GM18499 (cell line): ENCODE measurements around the gene LRRC74B.
"Not testable (repeated sequence)": the region's sequence is repeated elsewhere in the genome, so short reads cannot be mapped to it uniquely, and the experiment has no call there.

Experiments used
- ATAC-seq: cut with Tn5 transposase; IDR thresholded peaks from one replicate; pipeline ENCODE4 v1.9.1; 2021; ENCODE audit warnings: moderate number of reproducible peaks; ENCODE audit not compliant: insufficient read depth, unreplicated experiment

Gene LRRC74B

GRCh38 chr22:21073023-21073422 lies 27.3 kb downstream of the LRRC74B start:
- no peak for ATAC-seq

- no peak for ATAC-seq
Observed at GRCh38 chr22:21073482-21073881, 27.7 kb downstream of the LRRC74B start.

GRCh38 chr22:21074102-21074715 lies 28.5 kb downstream of the LRRC74B start:
- ATAC-seq, result no peak

DNA sequence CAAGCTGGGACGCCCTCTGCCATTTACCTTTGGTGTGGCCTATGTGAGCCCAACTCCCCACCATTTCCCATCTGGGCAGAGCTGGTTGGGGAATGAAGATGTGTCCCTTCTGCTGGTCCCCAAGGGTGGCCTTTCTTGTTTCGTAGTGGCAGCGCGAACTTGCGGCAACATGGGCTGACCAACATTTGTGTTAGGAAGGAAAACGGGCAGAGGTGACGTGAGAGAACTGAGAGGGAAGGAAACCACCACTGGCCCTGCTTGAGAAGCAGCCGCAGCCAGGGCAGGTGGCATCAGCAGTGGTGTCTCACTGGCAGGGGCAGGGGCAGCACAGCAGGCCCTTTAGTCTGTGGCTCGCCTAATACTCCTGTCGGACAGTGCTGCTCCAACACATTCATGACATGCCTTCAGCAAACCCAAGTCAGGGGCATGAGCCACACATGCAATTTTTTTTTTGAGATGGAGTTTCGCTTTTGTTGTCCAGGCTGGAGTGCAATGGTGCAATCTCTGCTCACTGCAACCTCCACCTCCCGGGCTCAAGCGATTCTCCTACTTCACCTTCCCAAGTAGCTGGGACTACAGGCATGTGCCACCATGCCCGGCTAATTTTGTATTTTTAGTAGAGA lies 29.9 kb downstream of the LRRC74B start:
- no peak for ATAC-seq

DNA sequence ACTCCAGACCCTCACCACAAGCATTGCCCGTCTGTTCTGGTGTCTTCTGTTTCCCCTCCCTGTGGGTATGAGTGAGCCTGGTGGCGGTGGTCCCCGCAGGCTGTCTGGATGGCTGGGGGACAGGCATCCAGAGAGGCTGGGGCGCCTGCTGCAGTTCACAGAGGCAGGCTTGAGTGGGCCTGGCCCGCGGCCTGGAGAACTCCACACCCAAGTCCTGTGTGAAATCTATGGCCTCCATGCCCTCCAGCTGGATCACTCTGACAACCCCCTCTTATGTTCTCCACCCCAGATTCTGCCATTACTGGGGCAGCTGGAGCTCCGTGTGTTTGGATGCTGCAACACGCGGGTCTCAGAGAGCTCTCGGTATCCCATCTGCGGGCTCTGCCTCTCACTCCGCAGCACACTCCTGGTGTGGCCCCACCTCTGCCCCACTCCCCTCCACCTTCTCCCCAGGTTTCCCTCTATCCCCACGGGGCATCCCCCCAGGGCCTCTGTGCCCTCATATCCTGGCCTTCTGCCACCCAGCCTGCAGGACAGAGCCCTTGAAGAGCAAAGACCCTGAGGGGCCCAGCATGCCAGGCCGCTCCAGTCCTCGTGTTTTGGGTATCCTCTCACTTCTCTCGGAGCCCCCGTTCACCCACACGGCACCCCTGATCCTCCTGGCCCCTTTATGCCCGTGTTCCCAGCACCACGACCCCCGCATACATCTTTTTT lies 31.3 kb downstream of the LRRC74B start:
- ATAC-seq, result no peak

DNA sequence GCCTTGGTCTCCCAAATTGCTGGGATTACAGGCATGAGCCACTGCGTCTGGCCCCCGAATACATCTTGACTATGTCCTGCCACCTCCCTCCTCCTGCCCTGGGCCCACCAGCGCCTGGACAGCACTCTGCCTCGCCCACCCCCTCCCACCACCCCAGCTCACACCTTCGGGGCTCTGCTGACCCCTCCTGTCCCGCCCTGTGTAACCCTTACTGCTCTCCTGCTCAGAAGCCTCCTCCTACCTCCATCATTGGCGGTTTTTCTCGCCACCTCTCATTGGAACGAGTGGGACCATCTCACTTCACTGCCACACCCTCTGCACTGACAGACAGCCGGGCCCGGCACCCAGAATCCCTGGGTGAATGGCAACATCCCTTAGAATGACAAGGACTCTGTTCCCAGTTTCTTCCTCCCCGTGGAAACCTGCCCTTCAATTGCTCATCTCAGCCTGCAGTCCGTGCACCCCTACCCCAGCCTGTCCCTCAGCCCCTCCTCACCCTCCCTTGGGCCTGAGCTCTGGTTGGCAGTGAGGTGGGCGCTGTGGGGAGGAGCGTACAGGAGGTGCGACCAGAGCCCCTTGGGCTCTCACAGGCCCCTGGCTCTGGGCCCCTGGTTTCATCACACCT lies 32.2 kb downstream of the LRRC74B start:
- no peak for ATAC-seq

DNA sequence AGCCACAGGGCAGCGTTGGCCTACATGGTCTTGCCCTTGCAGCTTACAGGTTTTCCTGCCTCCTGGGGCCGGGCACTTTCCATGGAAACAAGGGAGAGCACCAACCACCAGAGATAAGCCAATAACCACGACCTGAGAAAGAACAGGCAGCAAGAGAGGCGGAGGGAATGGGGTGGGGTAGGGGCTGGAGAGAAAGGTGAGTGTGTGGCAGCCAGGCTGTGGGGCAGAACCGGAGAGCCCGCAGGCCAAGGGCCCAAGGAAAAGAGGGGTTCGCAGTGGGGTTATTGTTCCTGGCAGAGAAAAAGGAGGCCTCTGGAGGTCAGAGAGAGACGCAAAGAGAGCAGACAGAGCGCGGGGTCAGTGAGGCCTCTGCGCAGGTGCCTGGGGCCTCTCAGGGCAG lies 33.2 kb downstream of the LRRC74B start:
- no peak for ATAC-seq

- ATAC-seq, result no peak
Observed at GRCh38 chr22:21079493-21079892, 33.7 kb downstream of the LRRC74B start.

- no peak for ATAC-seq
Observed at GRCh38 chr22:21080435-21081137, 34.8 kb downstream of the LRRC74B start.

DNA sequence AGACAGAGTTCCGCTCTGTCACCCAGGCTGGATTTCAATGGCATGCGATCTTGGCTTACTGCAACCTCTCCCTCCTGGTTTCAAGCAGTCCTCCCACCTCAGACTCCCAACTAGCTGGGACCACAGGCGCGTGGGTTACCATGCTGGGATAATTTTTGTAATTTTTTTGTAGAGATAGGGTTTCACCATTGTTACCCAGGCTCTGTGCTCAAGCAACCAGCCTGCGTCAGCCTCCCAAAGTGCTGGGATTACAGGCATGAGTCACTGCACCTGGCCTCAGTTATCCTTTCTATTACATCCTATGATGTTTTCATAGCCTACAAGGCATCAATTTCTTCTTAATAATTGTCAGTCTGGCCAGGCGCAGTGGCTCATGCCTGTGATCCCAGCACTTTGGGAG lies 36.5 kb downstream of the LRRC74B start:
- ATAC-seq, result no peak

- no peak for ATAC-seq
Observed at GRCh38 chr22:21087119-21087518, 41.4 kb downstream of the LRRC74B start.

DNA sequence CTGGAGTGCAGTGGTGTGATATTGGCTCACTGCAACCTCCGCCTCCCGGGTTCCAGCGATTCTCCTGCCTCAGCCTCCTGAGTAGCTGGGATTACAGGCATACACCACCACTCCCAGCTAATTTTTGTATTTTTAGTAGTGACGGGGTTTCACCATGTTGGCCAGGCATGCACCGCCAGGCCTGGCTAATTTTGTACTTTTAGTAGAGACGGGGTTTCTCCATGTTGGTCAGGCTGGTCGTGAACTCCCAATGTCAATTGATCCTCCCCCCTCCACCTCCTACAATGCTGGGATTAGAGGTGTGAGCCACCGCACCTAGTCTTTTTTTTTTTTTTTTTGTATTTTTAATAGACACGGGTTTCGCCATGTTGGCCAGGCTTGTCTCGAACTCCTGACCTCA lies 42.2 kb downstream of the LRRC74B start:
- not testable (repeated sequence) for ATAC-seq

GRCh38 chr22:21091220-21091619 lies 45.5 kb downstream of the LRRC74B start:
- ATAC-seq, result not testable (repeated sequence)

DNA sequence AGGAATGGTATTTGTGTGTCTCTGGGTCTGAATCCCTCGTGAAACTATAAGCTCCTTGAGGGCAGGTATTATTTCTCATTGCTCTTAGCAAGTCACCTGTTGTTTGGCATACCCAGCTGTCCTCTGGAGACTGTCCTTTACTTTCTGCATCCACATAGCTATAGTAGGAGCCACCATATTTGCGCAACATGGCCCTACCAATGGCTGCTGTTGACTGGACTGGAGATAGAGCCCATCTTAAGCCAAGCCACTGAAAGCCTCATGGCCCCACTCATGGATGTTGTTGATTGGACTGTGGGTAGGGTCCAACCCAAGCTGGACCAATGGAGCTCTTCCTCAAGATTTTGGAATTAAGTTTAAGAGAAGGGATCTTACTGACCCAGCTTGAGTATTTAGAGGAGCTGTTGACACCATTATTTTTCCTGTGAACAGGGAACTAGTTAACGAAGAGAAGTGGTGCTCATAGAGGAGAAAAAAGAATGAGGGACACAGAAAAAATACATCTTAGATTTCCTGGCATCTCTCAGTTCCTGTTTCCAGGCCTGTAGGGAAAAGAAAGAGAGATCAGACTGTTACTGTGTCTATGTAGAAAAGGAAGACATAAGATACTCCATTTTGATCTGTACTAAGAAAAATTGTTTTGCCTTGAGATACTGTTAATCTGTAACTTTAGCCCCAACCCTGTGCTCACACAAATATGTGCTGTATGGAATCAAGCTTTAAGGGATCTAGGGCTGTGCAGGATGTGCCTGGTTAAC lies 47.2 kb downstream of the LRRC74B start:
- no peak for ATAC-seq

DNA sequence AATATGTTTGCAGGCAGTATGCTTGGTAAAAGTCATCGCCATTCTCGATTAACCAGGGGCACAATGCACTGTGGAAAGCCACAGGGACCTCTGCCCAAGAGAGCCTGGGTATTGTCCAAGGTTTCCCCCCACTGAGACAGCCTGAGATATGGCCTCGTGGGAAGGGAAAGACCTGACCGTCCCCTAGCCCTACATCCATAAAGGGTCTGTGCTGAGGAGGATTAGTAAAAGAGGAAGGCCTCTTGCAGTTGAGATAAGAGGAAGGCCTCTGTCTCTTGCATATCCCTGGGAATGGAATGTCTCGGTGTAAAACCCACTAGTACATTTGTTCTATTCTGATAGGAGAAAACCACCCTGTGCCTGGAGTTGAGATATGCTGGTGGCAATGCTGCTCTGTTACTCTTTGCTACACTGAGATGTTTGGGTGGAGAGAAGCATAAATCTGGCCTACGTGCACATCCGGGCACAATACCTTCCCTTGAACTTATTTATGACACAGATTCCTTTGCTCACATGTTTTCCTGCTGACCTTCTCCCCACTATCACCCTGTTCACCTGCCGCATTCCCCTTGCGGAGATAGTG lies 47.9 kb downstream of the LRRC74B start:
- ATAC-seq, result not testable (repeated sequence)

GRCh38 chr22:21094911-21095772 lies 49.4 kb downstream of the LRRC74B start:
- ATAC-seq, result no peak

- ATAC-seq, result no peak
Observed at GRCh38 chr22:21095773-21096107, 50.0 kb downstream of the LRRC74B start.

DNA sequence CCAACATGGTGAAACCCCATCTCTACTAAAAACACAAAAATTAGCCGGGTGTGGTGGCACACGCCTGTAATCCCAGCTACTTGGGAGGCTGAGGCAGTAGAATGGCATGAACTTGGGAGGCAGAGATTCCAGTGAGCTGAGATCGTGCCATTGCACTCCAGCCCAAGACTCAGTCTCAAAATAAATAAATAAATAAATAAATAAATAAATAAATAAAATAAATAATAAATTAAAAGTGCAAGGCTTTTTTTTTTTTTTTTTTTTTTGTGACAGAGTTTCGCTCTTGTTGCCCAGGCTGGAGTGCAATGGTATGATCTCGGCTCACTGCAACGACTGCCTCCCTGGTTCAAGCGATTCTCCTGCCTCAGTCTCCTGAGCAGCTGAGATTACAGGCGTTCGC lies 51.1 kb downstream of the LRRC74B start:
- ATAC-seq, result not testable (repeated sequence)
